Measurements from ENCODE around the gene UQCRC2.
"Not testable (repeated sequence)": the region's sequence is repeated elsewhere in the genome, so short reads cannot be mapped to it uniquely, and the experiment has no call there.

UQCRC2 gene

DNA sequence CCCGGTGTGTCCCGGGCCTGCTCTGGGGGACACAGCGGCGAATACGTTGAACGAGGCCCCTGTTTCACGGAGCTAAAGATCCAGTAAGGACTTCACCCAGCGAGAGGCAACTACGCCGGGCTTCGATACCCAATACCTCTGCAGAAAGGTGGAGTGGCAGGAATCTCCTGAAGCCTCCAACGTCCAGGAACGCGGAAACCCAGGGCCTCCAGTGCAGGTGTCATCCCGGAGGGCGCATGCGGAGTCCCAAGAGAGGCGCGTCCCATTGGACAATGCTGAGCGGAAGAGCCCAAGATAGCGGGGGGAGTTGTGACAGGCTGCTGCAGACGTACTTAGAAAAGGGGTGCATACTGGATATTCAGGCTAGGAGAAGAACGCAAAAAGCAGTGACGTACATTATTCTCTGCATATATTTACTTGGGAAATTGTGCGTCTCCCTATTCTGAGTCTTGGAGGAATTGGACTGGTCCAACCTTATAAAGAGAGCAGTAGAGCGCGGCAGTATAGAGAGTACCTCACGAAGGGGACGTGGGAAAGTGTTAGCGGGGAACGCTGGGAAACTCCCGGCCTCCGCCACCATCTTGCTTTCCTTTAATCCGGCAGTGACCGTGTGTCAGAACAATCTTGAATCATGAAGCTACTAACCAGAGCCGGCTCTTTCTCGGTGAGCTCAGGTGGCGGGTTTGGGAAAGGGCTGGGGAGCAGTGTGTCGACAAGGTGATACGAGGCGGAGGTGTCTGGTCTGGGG lies at the start of gene UQCRC2:
Gene UQCRC2, plus strand, starts transcription at position 569 of the 748 bp plus-strand sequence. Its CDS starts 63 bp downstream, at position 632.
- DNase-seq, result peak; percentile 89

DNA sequence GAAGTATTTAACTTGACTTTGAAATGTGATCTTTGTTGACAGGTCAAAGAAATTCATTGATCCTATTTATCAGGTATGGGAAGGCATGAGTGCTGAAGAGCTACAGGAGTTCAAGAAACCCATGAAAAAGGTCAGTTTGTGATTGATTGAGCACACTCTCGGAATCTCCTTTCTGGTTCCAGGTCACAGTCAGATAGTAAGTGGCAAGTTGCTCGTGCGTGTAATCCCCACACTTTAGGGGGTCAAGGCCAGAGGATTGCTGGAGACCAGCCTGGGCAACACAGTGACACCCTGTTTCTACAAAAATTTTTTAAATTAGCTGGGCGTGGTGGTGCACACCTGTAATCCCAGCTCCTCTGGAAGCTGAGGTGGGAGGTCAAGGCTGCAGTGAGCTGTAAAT lies 20.5 kb upstream of the UQCRC2 start:
- DNase-seq, result not testable (repeated sequence)

DNA sequence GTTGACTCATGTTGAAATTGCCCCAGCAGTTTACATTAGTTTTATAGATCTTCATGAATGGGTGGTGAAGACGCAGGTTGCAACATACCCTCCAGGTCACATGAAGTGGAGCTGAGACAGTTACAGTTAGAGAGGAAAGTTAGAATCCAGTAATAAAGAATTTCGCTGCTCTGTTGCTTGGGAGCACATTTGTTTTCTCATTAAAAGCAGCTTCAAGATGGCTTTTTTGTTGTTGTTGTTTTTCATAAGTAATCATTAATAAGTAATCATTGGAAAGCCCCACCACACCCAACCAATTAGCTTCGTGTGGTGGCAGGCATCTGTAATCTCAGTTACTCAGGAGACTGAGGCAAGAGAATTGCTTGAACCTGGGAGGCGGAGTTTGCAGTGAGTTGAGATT lies 19.8 kb upstream of the UQCRC2 start:
- DNase-seq, result not testable (repeated sequence)

DNA sequence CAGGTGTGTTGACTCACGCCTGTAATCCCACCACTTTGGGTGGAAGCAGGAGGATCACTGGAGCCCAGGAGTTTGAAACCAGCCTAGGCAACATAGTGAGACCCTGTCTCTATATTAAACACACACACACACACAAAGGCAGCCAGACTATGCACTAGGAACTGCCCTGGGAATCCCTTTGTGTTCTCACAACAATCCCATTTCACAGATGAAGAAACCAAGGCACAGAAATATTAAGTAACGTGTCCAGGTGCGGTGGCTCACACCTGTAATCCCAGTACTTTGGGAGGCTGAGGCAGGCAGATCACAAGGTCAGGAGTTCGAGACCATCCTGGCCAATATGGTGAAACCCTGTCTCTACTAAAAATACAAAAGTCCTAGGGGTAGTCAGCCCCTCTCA lies 19.4 kb upstream of the UQCRC2 start:
- DNase-seq, result not testable (repeated sequence)

DNA sequence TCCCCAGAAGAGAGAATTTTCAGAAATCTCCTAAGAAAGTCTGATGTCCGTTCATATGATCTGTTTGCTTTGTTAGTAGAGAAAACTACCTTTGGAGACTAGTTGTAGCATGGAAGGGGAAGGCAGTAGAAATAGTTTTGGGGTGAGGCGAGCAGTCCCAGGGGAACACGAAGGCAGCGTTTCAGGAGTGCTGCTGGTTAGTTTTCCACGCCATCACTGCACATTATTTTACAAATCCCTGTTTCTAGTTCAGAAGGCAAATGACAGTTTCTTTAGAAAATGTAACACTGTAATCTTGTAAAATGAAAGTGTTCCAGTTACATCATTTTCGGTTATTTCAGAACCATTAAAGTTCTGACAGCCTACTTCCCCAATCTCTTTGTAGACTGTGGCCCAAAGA lies 16.9 kb upstream of the UQCRC2 start:
- DNase-seq, result not testable (repeated sequence)

DNA sequence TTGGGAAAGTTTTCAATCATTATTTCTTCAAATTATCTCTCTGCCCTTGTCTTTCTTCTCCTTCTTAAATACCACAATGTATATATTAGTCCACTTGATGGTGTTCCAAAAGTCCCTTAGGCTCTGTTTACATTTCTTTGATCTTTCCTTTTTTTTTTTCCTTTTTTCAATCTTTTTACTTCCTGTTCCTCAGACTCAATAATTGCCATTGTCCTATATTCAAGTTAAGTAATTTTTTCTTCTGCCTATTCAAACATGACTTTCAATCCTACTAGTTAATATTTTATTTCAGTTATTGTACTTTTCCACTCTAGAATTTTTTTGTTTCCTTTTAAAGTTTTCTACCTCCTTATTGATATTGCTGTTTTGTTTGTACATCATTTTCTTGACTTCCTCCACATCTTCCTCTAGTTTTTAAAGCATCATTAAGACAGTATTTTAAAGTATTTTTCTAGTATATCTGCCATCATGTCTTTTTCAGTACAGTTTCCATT lies 15.8 kb upstream of the UQCRC2 start:
- no peak for DNase-seq

DNA sequence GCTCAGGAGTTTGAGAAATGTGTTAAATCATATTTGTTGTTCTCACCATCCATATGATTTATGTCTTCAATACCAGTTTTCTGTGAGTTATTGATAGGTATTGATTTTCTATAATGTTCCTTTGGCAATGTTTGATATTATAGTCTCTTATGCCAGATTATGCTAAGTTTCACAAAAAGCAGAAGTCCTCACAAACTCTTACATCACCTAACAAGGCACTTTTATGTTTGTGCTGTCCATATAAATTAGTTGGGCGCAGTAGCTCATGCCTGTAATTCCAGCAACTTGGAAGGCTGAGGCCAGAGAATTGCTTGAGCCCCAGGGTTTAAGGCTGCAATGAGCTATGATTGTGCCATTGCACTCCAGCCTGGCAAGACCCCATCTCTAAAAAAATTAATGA lies 12.6 kb upstream of the UQCRC2 start:
- no peak for DNase-seq

DNA sequence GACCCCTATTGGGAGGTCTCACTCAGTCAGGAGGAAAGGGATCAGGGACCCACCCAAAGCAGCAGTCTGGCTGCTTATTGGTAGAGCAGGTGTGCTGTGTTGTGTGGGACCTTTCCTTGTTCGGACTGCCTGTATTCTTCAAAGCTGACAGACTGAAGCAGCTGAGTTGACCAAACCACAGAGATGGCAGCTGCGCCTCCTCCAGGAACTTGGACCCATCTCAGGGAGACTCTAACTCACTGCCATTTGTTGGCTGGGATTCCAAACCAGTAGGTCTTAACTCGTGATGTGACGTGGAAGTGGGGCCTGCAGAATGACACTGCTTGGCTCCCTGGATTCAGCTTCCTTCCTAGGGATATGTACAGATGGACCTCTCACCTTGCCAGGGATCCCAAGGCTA lies 9.6 kb upstream of the UQCRC2 start:
- no peak for DNase-seq

DNA sequence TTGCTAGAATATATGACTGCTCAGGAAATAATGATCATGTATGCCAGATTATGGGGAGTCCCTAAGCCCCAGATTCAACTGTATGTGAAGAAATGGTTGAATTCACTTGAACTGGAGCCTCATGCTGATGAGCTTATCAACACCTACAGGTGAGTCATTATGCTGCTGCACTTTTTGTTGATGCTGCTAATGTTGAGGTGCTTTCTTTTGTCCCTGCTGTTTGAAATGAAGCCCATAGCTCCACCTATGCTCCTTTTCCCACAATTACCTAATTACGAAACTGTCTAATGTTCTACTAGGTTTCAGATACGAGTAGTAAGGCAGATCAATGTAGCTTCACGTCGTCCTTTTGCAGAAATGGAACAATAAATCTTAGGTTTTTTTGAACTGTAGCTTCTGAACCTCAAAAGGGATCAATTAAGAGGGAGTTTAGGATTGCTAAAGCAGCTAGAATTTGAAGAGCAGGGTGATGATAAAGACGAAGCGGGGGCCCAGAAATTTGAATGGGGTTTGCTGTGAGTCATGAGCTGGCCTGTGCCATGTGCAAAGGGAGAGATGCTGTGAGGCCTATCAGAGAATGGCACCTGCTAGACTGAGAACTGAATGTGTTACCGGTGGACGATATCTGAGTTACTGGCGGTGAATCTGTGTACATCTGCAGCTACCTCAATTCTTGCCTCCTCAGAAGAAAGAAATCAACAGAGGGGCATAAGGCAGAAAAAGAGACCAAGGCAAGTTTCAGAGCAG lies 6.1 kb upstream of the UQCRC2 start:
- DNase-seq, result peak; percentile 12

DNA sequence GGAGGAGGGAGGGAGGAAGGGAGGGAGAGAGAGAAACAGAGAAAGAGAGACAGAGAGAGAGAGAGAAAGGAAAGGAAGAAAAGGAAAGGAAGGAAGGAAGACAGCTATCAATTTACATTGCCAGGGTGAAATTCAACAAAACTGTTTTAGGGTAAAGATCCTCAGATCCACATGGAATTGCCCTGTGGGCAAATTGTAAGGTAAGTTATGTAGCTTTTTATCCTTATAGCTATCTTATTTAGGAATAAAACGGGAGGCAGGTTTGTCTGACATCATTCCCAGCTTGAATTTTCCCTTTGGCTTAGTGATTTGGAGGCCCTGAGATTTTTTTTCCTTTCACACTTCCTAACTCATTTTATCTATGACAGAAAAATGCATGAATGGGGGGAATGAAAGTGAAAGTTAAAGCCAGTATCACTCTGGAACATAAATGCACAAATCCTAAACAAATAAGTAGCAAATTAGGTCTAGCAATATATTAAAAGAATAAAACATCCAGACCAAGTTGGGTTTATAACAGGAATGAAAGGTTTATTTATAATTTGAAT lies 3.4 kb upstream of the UQCRC2 start:
- no peak for DNase-seq

DNA sequence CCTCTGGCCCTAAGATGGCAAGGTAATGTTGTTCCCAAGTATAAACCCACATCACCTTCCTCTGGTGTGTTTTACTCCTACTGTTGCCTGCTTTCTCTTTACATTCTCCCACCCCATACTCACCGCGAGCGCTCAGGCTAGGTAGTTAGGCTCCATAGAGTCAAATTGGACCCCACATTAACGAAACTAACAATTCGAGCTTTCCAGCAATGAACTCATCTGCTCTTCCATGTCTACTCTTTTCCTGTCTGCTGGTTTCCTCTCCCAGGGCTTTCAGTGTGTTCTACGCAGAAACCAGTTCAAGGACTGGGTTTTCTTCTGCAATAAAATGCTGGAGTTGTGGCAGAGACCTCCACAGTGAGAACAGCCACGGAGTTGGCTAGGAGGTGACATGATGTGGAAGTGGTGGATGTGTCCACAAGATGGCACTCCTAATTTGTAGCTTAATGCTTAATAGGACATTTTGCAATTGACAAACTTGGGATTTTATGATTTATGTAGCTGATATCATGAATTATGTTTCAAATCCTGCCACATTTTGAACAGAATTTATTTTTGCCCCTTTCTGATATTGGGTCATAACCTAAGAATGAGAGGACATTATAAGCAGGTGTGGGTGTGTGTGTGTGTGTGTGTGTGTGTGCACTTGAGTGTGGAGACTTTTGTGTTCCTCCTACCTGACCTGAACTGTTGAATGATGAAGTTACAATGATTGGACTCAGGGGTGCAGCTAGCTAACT lies 2.2 kb upstream of the UQCRC2 start:
- DNase-seq, result peak; percentile 2

DNA sequence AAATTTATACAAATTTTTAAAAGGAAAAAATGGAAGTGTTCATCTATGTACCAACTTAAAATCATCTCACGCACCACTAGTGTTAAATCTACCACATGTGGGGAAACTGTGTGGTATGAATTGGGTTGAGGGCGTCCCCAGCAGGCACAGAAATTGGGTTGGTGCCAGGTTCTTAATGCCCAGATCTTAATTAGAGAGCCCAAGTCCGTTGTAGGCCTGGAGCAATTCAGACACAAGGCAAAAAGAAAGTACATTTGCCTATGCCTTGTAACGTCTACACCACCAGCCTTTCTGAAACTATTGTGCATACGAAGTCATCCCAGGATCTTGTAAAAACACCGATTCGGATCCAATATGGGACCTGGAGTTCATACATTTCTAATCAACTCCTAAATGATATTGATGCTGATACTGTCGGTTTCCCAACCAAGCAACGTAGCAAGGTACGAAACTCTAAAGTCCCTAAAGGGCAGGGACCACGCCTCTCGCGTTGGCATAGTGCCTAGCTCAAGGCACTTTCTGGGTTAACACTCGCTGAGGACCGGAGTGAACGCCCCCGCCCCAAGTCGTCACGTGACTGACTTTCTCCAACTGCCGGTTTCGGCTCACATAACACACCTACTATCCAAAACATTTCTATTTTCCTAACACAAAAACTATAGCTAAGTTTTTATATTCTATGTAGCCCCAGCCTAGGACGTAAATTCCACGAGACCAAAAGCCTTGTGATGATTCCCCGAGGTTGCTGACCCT lies 945 bp upstream of the UQCRC2 start:
- DNase-seq, result peak; percentile 81

DNA sequence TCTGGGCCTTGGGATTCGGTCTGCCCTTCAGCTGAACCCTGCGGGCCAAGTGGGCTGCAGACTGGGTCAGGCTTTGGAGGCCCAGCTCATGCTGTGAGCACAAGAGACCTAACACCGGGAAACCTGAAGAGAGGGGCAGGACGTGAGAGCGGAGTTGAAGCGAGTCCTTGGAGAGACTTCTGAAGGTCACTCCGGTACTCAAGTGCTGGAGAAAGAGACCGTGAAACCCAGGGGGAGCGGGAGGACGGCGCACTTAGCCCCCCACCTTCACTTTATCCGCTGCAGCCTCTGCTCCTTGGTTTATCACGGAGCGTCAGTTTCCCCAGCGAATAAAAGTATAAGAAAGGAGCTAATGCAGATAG lies 361 bp downstream of the UQCRC2 start:
- no peak for DNase-seq

DNA sequence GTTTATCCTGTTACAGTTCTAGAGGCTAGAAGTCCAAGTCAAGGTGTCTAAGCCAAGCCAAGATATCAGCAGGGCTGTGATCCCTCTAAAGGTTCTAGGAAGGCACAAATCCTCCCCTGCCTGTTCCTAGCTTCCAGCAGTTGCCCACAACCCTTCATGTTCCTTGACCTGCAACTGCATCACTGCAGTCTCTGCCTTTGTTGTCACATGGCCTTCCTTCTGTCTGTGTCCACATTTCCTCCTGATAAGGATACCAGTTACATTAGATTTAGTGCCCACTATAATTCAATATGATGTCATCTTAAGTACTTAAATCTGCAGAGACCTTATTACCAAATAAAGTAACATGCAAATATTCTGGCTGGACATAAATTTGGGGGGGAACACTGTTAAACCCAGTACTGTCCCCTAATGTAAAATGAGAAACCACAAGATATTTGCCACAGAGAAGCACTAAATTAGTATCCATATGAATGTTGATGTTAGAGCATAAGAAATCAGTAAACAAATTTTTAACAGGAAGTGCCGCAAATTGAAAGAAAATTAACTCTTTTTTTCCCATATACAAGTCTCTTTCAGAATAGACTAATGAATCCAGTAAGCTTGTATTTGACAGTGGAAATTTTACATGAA lies 4.7 kb downstream of the UQCRC2 start:
- no peak for DNase-seq

DNA sequence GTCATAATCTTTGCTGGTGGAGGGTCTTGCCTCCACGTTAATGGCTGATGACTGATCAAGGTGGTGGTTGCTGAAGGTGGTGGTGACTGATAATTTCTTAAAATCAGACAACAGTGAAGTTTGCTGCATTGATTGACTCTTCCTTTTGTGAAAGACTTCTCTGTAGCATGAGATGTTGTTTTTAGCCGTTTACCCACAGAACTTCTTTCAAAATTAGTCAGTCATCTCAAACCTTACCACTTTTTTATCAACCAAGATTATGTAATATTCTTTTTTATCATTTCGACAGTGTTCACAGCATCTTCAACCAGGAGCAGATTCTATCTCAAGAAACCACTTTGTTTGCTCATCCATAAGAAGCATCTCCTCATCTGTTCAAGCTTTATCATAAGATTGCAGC lies 5.9 kb downstream of the UQCRC2 start:
- DNase-seq, result no peak

DNA sequence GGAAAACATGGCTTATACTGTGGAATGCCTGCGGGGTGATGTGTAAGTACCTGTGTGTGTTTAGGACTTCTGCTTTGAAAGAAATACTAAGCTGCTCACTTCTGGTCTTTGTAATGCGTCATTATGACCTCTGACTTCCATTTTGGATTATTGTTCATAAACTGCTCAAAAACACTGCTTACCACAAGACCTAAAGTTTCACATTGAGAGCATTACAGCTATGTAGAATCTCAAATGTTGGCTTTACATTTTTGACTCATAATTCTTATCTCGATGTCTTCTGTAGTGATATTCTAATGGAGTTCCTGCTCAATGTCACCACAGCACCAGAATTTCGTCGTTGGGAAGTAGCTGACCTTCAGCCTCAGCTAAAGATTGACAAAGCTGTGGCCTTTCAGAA lies 9.3 kb downstream of the UQCRC2 start:
- DNase-seq, result no peak

DNA sequence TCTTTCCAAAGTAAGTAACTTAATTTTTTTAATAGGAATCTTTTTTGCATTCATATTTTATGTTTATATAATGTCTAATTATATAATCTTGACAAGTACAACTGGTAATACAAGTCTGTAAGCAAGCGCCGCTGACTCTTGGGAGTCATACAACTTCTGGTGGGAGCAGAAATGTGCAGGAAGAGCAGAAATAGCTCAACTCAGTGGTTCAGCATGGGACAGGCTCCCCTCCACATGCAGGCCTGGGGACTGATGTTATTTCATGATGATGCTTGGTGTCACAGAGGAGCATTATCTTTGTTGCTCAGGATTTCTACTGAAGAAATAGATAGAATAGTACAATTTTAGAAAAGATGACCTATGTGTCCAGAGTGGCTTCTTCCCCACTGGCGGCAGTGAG lies 10.7 kb downstream of the UQCRC2 start:
- DNase-seq, result no peak

DNA sequence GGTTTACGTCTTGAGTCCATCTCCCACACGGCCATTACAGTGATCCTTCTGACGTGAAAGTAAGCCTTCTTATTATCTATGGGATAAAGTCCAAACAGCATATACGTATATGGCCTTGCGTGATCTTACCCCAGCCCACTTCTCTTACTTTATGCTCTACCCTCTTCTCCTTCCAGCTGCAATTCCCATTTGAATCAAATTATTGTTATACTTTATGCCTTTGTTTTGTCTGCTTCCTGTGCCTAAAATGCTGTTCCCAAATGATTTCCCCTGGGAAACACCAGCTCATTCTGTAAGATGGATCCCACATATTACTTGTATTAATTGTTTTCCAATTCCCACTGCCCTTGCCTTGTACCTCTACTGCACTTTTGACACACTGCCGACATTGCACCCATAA lies 11.2 kb downstream of the UQCRC2 start:
- no peak for DNase-seq

DNA sequence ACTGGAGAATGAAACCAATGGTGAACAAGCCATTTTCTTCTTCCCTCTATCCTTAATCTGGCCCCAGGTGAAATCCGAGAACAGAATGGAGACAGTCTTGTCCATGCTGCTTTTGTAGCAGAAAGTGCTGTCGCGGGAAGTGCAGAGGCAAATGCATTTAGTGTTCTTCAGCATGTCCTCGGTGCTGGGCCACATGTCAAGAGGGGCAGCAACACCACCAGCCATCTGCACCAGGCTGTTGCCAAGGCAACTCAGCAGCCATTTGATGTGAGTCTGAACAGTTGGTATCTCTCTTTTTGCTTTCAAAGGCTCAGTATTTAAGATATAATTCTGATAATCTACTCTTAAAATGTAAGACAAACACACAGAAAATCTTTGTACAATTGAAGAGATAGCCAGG lies 18.7 kb downstream of the UQCRC2 start:
- DNase-seq, result no peak

DNA sequence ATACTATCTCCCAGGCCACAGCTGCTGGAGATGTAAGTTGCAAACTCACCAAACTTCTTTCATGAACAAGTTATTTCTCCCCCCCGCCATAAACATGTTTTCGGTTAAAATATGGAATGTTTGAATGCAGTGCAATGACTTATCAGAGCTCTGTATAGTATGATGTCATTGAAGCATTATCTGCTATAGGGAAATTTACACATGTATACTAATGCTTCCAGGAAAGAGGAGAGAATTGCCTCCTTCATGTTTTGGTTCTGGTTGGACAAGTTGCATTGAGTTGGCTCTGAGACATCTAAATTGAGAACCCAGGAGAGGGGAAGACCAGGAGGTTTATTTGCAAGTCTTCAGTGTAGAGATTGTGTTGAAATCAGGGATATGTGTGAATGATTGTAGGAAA lies 20.8 kb downstream of the UQCRC2 start:
- no peak for DNase-seq

DNA sequence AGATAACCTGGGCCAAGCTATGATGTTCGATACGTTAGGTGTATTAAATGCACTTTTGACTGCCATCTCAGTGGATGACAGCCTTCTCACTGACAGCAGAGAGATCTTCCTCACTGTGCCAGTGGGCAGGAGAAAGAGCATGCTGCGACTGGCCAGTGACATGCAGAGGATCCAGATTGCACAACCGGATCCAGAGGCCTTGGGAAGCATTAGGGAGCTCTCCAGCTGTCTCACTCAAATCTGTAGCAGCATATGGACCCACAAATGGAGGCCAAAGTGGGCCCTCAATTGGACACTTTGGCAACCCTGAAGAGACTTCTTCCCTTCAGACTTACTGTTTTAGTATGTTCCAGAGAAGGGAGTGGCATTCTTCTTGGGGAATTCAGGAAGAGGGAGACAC lies 26.9 kb downstream of the UQCRC2 start:
- no peak for DNase-seq

DNA sequence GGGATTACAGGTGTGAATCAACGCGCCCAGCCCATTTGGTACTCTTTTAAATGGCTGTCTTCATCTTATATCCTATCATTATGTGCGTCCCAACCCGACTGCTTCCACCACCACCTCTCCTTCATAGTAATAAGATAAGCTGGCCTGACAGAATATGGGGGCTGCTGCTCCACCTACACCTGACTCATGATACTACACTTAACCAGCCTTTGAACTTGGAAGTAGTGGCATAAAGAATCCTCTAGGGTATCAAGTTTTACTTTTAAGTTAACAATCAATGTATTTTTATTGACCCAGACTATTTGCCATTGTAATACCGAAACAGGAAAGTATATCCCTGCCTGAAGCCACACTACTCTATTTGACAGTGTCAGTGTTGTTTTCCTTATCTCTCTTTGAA lies 28.9 kb downstream of the UQCRC2 start:
- DNase-seq, result no peak
